MCF 10A (cell line): ENCODE measurements around the gene UBE2J1. TPM values are rescaled to one million over a fixed set of nuclear protein-coding genes. Genes with fewer than 3 reads are reported as not detected.
"Not testable (repeated sequence)": the region's sequence is repeated elsewhere in the genome, so short reads cannot be mapped to it uniquely, and the experiment has no call there.

Experiments used
- BruUV-seq: library from RNA; stranded (reverse); fragments of 400-500 nt; replicated peaks from 2 replicates; lab custom pipeline; 2021; lab: Mats Ljungman, UMichigan
- CTCF ChIA-PET: fragments of 300-600 bp; sonication (Branson Sonifier 250); formaldehyde crosslinking; extraction: SDS; loops from one replicate; lab custom pipeline; 2021; ENCODE audit warnings: antibody characterized with exemption, inconsistent platforms; lab: Yijun Ruan, JAX
- POLR2A ChIA-PET: fragments of 300-600, 350-650 bp; sonication (Branson Sonifier 250); formaldehyde crosslinking; extraction: SDS; loops from one replicate; lab custom pipeline; 2020; ENCODE audit warnings: antibody characterized with exemption, inconsistent platforms; lab: Yijun Ruan, JAX
- DNase-seq: peaks from one replicate; pipeline ENCODE4 v3.0.0-alpha.2; 2018; ENCODE audit not compliant: unreplicated experiment
- H3K27ac Mint-ChIP-seq: one replicate; pipeline ENCODE4 v1.8.0; 2022; ENCODE audit warnings: mild to moderate bottlenecking, low read depth, mixed read lengths; ENCODE audit not compliant: unreplicated experiment
- H3K27me3 Mint-ChIP-seq: one replicate; pipeline ENCODE4 v1.8.0; 2022; ENCODE audit warnings: mixed read lengths; ENCODE audit not compliant: insufficient read depth, unreplicated experiment
- H3K36me3 Mint-ChIP-seq: one replicate; pipeline ENCODE4 v1.8.0; 2022; ENCODE audit warnings: mild to moderate bottlenecking, moderate library complexity, mixed read lengths; ENCODE audit not compliant: insufficient read depth, unreplicated experiment
- H3K4me1 Mint-ChIP-seq: one replicate; pipeline ENCODE4 v1.8.0; 2022; ENCODE audit warnings: mixed read lengths; ENCODE audit not compliant: insufficient read depth, unreplicated experiment
- H3K4me3 Mint-ChIP-seq: one replicate; pipeline ENCODE4 v1.8.0; 2022; ENCODE audit warnings: mild to moderate bottlenecking, moderate library complexity, mixed read lengths; ENCODE audit not compliant: unreplicated experiment
- H3K9me3 Mint-ChIP-seq: one replicate; pipeline ENCODE4 v1.8.0; 2022; ENCODE audit warnings: mixed read lengths; ENCODE audit not compliant: unreplicated experiment
- CTCF ChIP-seq: fragments of 200-600 bp; IDR thresholded peaks from one replicate; pipeline ENCODE4 v1.8.0; 2022; ENCODE audit warnings: antibody characterized with exemption, mild to moderate bottlenecking; ENCODE audit not compliant: unreplicated experiment
- intact Hi-C: fragments of 100-400 bp; cut with micrococcal nuclease; formaldehyde crosslinking; loops from 2 replicates; pipeline ENCODE4 v1.14.1; 2022
- total RNA-seq: library from RNA; stranded (reverse); gene quantifications from 2 replicates; pipeline ENCODE4 v1.2.3, GENCODE V29; 2022

The UBE2J1 gene
- total RNA-seq, 1 experiment from 2014 or later: 39.0 TPM

GRCh38 chr6:89308525-89309395 is 43.8 kb downstream of the UBE2J1 start:
- CTCF ChIA-PET: interaction anchor here (0.6 kb wide), 2 partner anchors 62 to 68 kb away, joined by 3 read pairs; no protein-coding TSS in a partner anchor

GRCh38 chr6:89304517-89304916 is 48.0 kb downstream of the UBE2J1 start:
- Mint-ChIP-seq H3K27me3 (peaks cover 76% of the 10 kb centered on the region), H3K9me3 (peaks cover 12% of the 10 kb centered on the region)
- CTCF ChIA-PET, H3K27ac Mint-ChIP-seq, H3K4me3 Mint-ChIP-seq, H3K36me3 Mint-ChIP-seq, DNase-seq, H3K4me1 Mint-ChIP-seq, POLR2A ChIA-PET, intact Hi-C loops, BruUV-seq: not testable (repeated sequence)

More at GRCh38 chr6:89308525-89309395, 43.8 kb downstream of the UBE2J1 start:
- POLR2A ChIA-PET: no interaction called here
- peaks cover 1% of the 10 kb centered on the region for H3K9me3 Mint-ChIP-seq
- intact Hi-C loops: no loop called here
- H3K27ac Mint-ChIP-seq: no peak overlapping the region
- TF ChIP-seq CTCF: no peak
- no peak for DNase-seq
- peaks cover 11% of the 10 kb centered on the region for H3K4me1 Mint-ChIP-seq
- no TSS peak for BruUV-seq
- H3K27me3 Mint-ChIP-seq: peaks cover 64% of the 10 kb centered on the region
- H3K4me3 Mint-ChIP-seq: no peak overlapping the region
- peaks cover 5% of the 10 kb centered on the region for H3K36me3 Mint-ChIP-seq

GRCh38 chr6:89302936-89303335 is 49.6 kb downstream of the UBE2J1 start:
- Mint-ChIP-seq H3K4me3 (no peak overlapping the region), H3K36me3 (no peaks in the 10 kb centered on the region), H3K9me3 (peaks cover 12% of the 10 kb centered on the region), H3K27ac (no peak overlapping the region), H3K27me3 (peaks cover 62% of the 10 kb centered on the region), H3K4me1 (peaks cover 3% of the 10 kb centered on the region)
- no peak for TF ChIP-seq CTCF
- no peak for DNase-seq
- intact Hi-C loops: no loop called here
- POLR2A ChIA-PET: no interaction called here
- CTCF ChIA-PET: interaction anchor here (0.6 kb wide), 1 partner anchor 14 kb away, joined by 3 read pairs; no protein-coding TSS in a partner anchor
- BruUV-seq: no TSS peak

GRCh38 chr6:89302195-89302770 is 50.2 kb downstream of the UBE2J1 start:
- no peak for DNase-seq
- intact Hi-C loops: no loop called here
- Mint-ChIP-seq H3K36me3 (no peaks in the 10 kb centered on the region), H3K9me3 (peaks cover 12% of the 10 kb centered on the region), H3K4me1 (peaks cover 7% of the 10 kb centered on the region), H3K4me3 (no peak overlapping the region), H3K27ac (no peak overlapping the region), H3K27me3 (peaks cover 62% of the 10 kb centered on the region)
- ChIA-PET CTCF (interaction anchor here (0.6 kb wide), 2 partner anchors 42 to 56 kb away, joined by 3 read pairs; no protein-coding TSS in a partner anchor), POLR2A (interaction anchor here (0.6 kb wide), 1 partner anchor 277 kb away, joined by 3 read pairs; no protein-coding TSS in a partner anchor)
- TF ChIP-seq CTCF: no peak
- BruUV-seq: no TSS peak
